ENCODE results near the gene BABAM2.

- TF ChIP-seq CTCF (IDR thresholded peaks at IDR 0.05; ENCODE audit: low read depth, low read length) (no peak), POLR2A (IDR thresholded peaks at IDR 0.05; ENCODE audit: extremely low read depth, insufficient read length) (no peak)
- TF ChIP-seq, protein P1, sequence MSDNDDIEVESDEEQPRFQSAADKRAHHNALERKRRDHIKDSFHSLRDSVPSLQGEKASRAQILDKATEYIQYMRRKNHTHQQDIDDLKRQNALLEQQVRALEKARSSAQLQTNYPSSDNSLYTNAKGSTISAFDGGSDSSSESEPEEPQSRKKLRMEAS (IDR thresholded peaks at IDR 0.05; ENCODE audit: low read depth, low read length) = no peak
Measured at GRCh38 chr2:28025123-28025522, 134.6 kb downstream of the BABAM2 start.
